Skeletal muscle tissue (tissue), 4 donors: ENCODE results near the gene LATS2. TPM values are rescaled to one million over a fixed set of nuclear protein-coding genes. Genes with fewer than 3 reads are reported as not detected.

ENCODE experiments used
- H3K27ac ChIP-seq: one replicate; pipeline ENCODE4 v1.7.0; 2013; ENCODE audit warnings: mild to moderate bottlenecking, low read depth, low read length, inconsistent platforms
- H3K27me3 ChIP-seq, 3 donors: one replicate each; pipeline ENCODE4 v1.7.0; 2013; ENCODE audit warnings: low read length in 3 of 3; ENCODE audit not compliant: control insufficient read depth in 3 of 3, insufficient read depth in 3 of 3
- H3K36me3 ChIP-seq, 3 donors: one replicate each; pipeline ENCODE4 v1.7.0; 2013; ENCODE audit warnings: low read length in 3 of 3; ENCODE audit not compliant: control insufficient read depth in 3 of 3, insufficient read depth in 3 of 3
- H3K4me1 ChIP-seq, 3 donors: one replicate each; pipeline ENCODE4 v1.7.0; 2013; ENCODE audit warnings: low read length in 3 of 3, mild to moderate bottlenecking in 3 of 3; ENCODE audit not compliant: control insufficient read depth in 3 of 3, insufficient read depth in 3 of 3
- H3K4me3 ChIP-seq, 3 donors: one replicate each; pipeline ENCODE4 v1.7.0; 2013; ENCODE audit warnings: low read length in 3 of 3
- H3K9ac ChIP-seq, 3 donors: one replicate each; pipeline ENCODE4 v1.7.0; 2013; ENCODE audit warnings: low read length in 3 of 3, mild to moderate bottlenecking in 3 of 3, moderate library complexity in 2 of 3, low read depth in 1 of 3
- H3K9me3 ChIP-seq, 3 donors: one replicate each; pipeline ENCODE4 v1.7.0; 2013; ENCODE audit warnings: low read length in 3 of 3; ENCODE audit not compliant: control insufficient read depth in 3 of 3
- total RNA-seq: library from RNA; depleted of rRNA; stranded (reverse); fragments of >200 nt; gene quantifications from one replicate; pipeline ENCODE4 v1.2.3, GENCODE V29; 2014
- donor health status: Osteomylitis.

The LATS2 gene
- total RNA-seq, 1 donor from 2014 or later = 8.9 TPM

DNA sequence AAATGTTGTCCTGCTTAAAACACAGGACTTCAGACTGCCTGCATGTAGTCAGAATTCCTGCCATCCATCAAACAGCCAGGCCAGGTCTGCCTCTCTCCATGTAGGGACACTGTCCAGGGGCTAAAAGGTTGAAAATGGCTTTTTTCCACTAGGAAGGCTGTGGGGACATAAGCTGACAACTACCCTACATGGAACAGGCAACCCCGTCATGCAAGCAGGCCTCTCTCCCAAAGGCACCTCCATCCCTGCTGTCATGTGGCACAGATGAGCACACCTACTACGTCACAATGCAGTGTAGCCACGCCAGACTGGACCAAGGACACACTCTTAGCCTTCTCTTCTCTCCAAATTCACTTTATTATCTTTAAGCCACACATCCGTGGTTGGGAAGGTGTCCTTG, 40.8 kb downstream of the LATS2 start:
- H3K27me3 ChIP-seq = no peaks in the 10 kb centered on the region
- peaks cover 0 to 3% (median 0%) of the 10 kb centered on the region in 3 donors for H3K36me3 ChIP-seq
- H3K9ac ChIP-seq = no peak overlapping the region
- no peaks in the 10 kb centered on the region for H3K9me3 ChIP-seq
- no peak overlapping the region for H3K27ac ChIP-seq
- H3K4me1 ChIP-seq = peaks cover 29 to 43% (median 36%) of the 10 kb centered on the region in 3 donors
- H3K4me3 ChIP-seq = no peak overlapping the region

GRCh38 chr13:21020176-21020575, 41.2 kb downstream of the LATS2 start:
- Histone ChIP-seq H3K9me3 (no peaks in the 10 kb centered on the region), H3K27ac (no peak overlapping the region), H3K9ac (no peak overlapping the region), H3K36me3 (peaks cover 0 to 3% (median 0%) of the 10 kb centered on the region in 3 donors), H3K4me1 (peaks cover 30 to 46% (median 38%) of the 10 kb centered on the region in 3 donors), H3K4me3 (no peak overlapping the region), H3K27me3 (no peaks in the 10 kb centered on the region)

GRCh38 chr13:21018220-21018619, 43.2 kb downstream of the LATS2 start:
- H3K4me3 ChIP-seq = no peak overlapping the region
- H3K36me3 ChIP-seq = peaks cover 0 to 3% (median 0%) of the 10 kb centered on the region in 3 donors
- no peaks in the 10 kb centered on the region for H3K27me3 ChIP-seq
- H3K27ac ChIP-seq = peak overlapping the region; percentile 2
- H3K9ac ChIP-seq = no peak overlapping the region
- H3K4me1 ChIP-seq = peaks cover 49 to 64% (median 57%) of the 10 kb centered on the region in 3 donors
- no peaks in the 10 kb centered on the region for H3K9me3 ChIP-seq

DNA sequence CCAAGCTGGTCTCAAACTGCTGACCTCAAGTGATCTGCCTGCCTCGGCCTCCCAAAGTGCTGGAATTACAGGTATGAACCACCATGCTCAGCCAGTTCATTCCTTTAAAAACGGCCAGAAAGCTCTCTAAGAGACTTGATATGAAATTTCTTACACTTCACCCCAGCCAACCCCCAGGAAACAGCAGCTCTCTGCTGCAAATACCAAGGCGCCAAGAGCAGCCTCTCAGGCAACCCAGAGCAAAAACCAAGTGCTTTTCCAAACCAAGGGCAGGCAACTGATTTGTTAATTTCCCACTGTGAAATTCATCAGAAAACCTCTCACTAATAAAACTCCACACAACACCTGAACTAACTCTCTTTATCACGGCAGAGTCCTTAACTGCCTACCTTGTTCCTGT, 44.9 kb downstream of the LATS2 start:
- Histone ChIP-seq H3K4me3 (no peak overlapping the region), H3K9ac (no peak overlapping the region), H3K9me3 (no peaks in the 10 kb centered on the region), H3K36me3 (no peaks in the 10 kb centered on the region), H3K4me1 (peaks cover 49 to 72% (median 61%) of the 10 kb centered on the region in 3 donors), H3K27me3 (no peaks in the 10 kb centered on the region), H3K27ac (peak overlapping the region; percentile 41)

- no peak overlapping the region for H3K4me3 ChIP-seq
- no peaks in the 10 kb centered on the region for H3K9me3 ChIP-seq
- H3K4me1 ChIP-seq = peaks cover 51 to 78% (median 65%) of the 10 kb centered on the region in 3 donors
- no peaks in the 10 kb centered on the region for H3K27me3 ChIP-seq
- no peaks in the 10 kb centered on the region for H3K36me3 ChIP-seq
- no peak overlapping the region for H3K9ac ChIP-seq
- peak overlapping the region; percentile 69 for H3K27ac ChIP-seq
These were observed 46.1 kb downstream of the LATS2 start for GRCh38 chr13:21015284-21015683.

DNA sequence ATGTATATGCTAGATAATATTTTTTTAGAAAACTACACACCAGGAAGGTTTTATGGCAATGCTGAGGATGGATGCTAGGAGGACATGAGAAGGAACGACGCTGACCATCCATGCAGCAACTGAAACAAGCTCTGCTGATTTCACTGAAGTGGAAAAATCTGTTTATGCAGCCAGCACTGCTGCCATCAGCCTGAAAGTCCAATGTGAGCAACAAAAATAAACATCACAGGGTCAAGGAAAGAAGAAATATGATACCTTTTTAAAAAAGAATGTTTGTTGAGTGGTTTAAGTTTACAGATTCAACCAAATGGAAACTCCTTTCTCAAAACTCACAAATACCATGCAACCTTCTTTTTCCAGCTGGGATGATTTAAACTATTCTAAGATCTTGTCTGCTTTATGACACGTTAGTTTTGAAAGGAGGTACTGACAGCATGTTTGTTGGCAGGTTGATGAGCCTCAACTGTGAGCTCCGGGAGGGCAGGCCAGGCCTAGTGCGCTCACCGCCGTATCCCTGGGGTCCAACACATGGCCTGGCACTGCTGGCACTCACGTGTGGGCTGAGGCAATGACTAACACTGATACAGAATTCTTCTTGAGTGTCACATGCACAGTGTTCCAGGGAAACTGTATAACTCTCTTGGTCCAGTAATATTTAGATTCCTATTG, 46.8 kb downstream of the LATS2 start:
- Histone ChIP-seq H3K4me3 (no peak overlapping the region), H3K9ac (no peak overlapping the region), H3K4me1 (peaks cover 56 to 75% (median 62%) of the 10 kb centered on the region in 3 donors), H3K36me3 (no peaks in the 10 kb centered on the region), H3K9me3 (no peaks in the 10 kb centered on the region), H3K27me3 (no peaks in the 10 kb centered on the region), H3K27ac (peak overlapping the region; percentile 69)

DNA sequence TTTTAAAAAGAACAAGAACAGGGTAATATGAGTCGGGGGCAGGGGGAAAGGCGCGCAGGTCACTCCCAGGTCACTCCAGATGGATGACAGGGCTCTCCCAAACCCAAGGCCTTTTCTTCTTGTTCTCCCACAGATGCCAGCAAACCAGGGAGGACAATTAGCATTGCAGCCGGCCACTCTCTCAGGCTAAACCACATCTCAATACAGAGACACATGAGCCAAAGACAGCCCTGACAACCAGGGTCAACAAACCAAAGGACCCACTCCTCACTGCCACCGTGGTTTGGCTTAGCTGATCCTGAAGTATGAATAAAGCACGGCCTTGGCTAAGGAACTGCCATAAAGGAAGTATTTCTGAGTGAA, 47.3 kb downstream of the LATS2 start:
- Histone ChIP-seq H3K9me3 (no peaks in the 10 kb centered on the region), H3K27ac (peak overlapping the region; percentile 69), H3K27me3 (no peaks in the 10 kb centered on the region), H3K36me3 (no peaks in the 10 kb centered on the region), H3K9ac (peak overlapping the region in 1 of 3 donors; percentile 23), H3K4me3 (no peak overlapping the region), H3K4me1 (peaks cover 61 to 80% (median 67%) of the 10 kb centered on the region in 3 donors)

DNA sequence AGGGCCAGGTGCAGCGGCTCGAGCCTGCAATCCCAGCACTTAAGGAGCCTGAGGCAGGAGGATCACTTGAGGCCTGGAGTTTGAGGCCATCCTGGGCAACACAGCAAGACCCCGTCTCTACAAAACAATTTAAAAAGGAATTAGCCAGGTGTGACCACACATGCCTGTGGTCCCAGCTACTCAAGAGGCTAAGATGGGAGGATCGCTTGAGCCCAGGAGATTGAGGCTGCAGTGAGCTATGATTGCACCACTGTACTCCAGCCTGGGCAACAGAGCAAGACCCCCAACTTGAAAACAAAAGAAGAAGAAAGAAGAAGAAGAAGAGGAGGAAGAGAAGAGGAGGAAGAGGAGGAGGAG, 47.7 kb downstream of the LATS2 start:
- peak overlapping the region; percentile 69 for H3K27ac ChIP-seq
- H3K9me3 ChIP-seq = no peaks in the 10 kb centered on the region
- H3K36me3 ChIP-seq = no peaks in the 10 kb centered on the region
- H3K9ac ChIP-seq = no peak overlapping the region
- no peaks in the 10 kb centered on the region for H3K27me3 ChIP-seq
- H3K4me3 ChIP-seq = no peak overlapping the region
- peaks cover 64 to 85% (median 71%) of the 10 kb centered on the region in 3 donors for H3K4me1 ChIP-seq

DNA sequence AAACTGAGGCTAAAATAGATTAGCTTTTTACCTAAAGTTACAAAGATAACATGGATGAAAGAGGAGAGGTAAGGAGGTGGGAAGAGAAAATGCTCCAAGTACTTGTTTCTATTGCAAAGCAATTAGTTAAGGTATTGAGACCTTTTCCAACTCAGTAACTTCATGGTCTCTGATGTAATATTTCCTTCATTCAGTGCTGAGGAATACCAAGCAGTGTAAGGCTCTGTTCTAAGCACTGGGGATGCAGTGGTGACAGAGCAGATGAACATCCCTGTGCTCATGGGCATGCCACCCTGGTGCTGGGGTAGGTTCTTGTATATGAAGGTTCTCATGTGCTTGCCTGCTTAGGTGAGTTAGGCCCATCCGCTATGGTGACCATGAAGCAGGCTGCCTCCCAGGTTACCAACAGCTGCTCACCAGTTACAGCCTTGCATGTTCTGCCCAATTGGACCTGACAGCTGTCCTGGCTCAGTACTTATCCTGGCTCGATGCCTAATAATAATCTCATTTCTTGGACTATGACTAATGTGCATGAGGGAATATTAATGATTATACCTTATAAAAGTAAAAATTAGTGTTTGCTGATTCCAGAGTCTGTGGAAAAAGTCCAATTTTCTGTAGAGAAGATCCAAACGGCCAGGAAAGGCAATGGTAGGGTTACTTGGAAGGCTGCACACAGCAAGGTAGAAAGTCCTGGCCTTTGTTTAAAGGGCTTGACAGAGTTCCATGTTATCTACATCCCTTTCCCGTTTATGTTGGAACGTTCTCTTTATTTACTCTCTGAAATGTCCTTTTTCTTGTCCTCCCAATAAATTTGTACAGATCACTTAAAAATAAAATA, 48.3 kb downstream of the LATS2 start:
- H3K27me3 ChIP-seq = no peaks in the 10 kb centered on the region

GRCh38 chr13:21012211-21012610, 49.2 kb downstream of the LATS2 start:
- Histone ChIP-seq H3K9ac (no peak overlapping the region), H3K9me3 (no peaks in the 10 kb centered on the region), H3K27me3 (no peaks in the 10 kb centered on the region), H3K27ac (no peak overlapping the region), H3K4me1 (peaks cover 57 to 73% (median 66%) of the 10 kb centered on the region in 3 donors), H3K4me3 (no peak overlapping the region), H3K36me3 (no peaks in the 10 kb centered on the region)

More for the DNA sequence above, 48.3 kb downstream of the LATS2 start:
- no peaks in the 10 kb centered on the region for H3K36me3 ChIP-seq
- peaks cover 60 to 79% (median 68%) of the 10 kb centered on the region in 3 donors for H3K4me1 ChIP-seq
- no peaks in the 10 kb centered on the region for H3K9me3 ChIP-seq
- H3K9ac ChIP-seq = no peak overlapping the region
- peak overlapping the region; percentile 69 for H3K27ac ChIP-seq
- peak overlapping the region in 1 of 3 donors; percentile 22 for H3K4me3 ChIP-seq
